Measurements from ENCODE around the gene ERCC4.

DNA sequence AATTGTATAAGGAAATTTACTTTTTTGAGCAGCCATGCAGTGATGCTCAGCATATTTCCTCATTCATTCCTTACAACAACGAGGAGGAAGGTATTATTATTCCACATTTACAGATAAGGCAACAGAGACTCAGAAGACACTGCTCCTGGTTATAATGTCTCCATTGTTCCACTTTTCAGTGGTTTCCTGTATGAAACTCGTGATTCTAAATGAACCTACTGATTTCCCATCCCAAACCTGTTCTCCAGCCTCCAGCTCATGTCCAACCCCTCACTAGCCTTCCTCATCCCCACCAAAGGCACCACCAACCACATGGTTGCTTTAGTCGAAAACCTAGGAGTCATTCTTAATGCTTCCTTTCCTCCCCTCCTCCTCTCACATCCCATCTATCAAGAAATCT is 12.5 kb upstream of the ERCC4 start:
- TF ChIP-seq, protein P1, sequence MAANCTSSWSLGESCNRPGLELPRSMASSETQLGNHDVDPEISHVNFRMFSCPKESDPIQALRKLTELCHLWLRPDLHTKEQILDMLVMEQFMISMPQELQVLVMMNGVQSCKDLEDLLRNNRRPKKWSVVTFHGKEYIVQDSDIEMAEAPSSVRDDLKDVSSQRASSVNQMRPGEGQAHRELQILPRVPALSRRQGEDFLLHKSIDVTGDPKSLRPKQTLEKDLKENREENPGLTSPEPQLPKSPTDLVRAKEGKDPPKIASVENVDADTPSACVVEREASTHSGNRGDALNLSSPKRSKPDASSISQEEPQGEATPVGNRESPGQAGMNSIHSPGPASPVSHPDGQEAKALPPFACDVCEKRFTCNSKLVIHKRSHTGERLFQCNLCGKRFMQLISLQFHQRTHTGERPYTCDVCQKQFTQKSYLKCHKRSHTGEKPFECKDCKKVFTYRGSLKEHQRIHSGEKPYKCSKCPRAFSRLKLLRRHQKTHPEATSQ (tag by site-specific recombination; IDR thresholded peaks at IDR 0.05), result no peak
- no peak for TF ChIP-seq ZNF747 (tag by site-specific recombination; IDR thresholded peaks at IDR 0.05)
- no peak for TF ChIP-seq CTCF (tag by site-specific recombination; IDR thresholded peaks at IDR 0.05)
- no peak for TF ChIP-seq ZNF248 (tag by site-specific recombination; IDR thresholded peaks at IDR 0.05)
- TF ChIP-seq SALL2 (tag by site-specific recombination; IDR thresholded peaks at IDR 0.05; ENCODE audit: borderline replicate concordance), result no peak
- no peak for TF ChIP-seq ZNF488 (tag by site-specific recombination; IDR thresholded peaks at IDR 0.05)
- TF ChIP-seq ZBTB17 (tag by site-specific recombination; IDR thresholded peaks at IDR 0.05), result no peak
- TF ChIP-seq ZSCAN4 (tag by site-specific recombination; IDR thresholded peaks at IDR 0.05), result no peak
- TF ChIP-seq, protein P2, sequence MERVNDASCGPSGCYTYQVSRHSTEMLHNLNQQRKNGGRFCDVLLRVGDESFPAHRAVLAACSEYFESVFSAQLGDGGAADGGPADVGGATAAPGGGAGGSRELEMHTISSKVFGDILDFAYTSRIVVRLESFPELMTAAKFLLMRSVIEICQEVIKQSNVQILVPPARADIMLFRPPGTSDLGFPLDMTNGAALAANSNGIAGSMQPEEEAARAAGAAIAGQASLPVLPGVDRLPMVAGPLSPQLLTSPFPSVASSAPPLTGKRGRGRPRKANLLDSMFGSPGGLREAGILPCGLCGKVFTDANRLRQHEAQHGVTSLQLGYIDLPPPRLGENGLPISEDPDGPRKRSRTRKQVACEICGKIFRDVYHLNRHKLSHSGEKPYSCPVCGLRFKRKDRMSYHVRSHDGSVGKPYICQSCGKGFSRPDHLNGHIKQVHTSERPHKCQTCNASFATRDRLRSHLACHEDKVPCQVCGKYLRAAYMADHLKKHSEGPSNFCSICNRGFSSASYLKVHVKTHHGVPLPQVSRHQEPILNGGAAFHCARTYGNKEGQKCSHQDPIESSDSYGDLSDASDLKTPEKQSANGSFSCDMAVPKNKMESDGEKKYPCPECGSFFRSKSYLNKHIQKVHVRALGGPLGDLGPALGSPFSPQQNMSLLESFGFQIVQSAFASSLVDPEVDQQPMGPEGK (tag by site-specific recombination; IDR thresholded peaks at IDR 0.05), result no peak
- no peak for TF ChIP-seq BCL11A (tag by site-specific recombination; IDR thresholded peaks at IDR 0.05; ENCODE audit: low read depth)
